Measurements from ENCODE around the gene LIPC.
"Not testable (repeated sequence)": the region's sequence is repeated elsewhere in the genome, so short reads cannot be mapped to it uniquely, and the experiment has no call there.

Gene LIPC

GRCh38 chr15:58598829-58599210 is 167.0 kb downstream of the LIPC start:
- H3K4me3 ChIP-seq (ENCODE audit: low read depth, low read length): no peak overlapping the region
- no peak for TF ChIP-seq CTCF (IDR thresholded peaks at IDR 0.05; ENCODE audit: low read depth, low read length)

GRCh38 chr15:58602823-58603222 is 171.0 kb downstream of the LIPC start:
- no peak for TF ChIP-seq CTCF (IDR thresholded peaks at IDR 0.05; ENCODE audit: low read depth, low read length)
- H3K4me3 ChIP-seq (ENCODE audit: low read depth, low read length): no peak overlapping the region

- not testable (repeated sequence) for H3K4me3 ChIP-seq (ENCODE audit: low read depth, low read length)
These were observed 172.1 kb downstream of the LIPC start for GRCh38 chr15:58603927-58604326.

GRCh38 chr15:58604455-58604923 is 172.7 kb downstream of the LIPC start:
- H3K4me3 ChIP-seq (ENCODE audit: low read depth, low read length): no peak overlapping the region
- TF ChIP-seq CTCF (IDR thresholded peaks at IDR 0.05; ENCODE audit: low read depth, low read length): no peak

- H3K4me3 ChIP-seq (ENCODE audit: low read depth, low read length): no peak overlapping the region
- no peak for TF ChIP-seq CTCF (IDR thresholded peaks at IDR 0.05; ENCODE audit: low read depth, low read length)
These were observed 174.2 kb downstream of the LIPC start for GRCh38 chr15:58605931-58606530.

- no peak overlapping the region for H3K4me3 ChIP-seq (ENCODE audit: low read depth, low read length)
- TF ChIP-seq CTCF (IDR thresholded peaks at IDR 0.05; ENCODE audit: low read depth, low read length): no peak
These were observed 174.8 kb downstream of the LIPC start for GRCh38 chr15:58606577-58607080.

- peak overlapping the region; percentile 22; the same call in 1 of the 2 replicates for H3K4me3 ChIP-seq (ENCODE audit: low read depth, low read length)
- TF ChIP-seq CTCF (IDR thresholded peaks at IDR 0.05; ENCODE audit: low read depth, low read length): no peak
These were observed 176.4 kb downstream of the LIPC start for GRCh38 chr15:58608129-58608590.

GRCh38 chr15:58608711-58609110 is 176.9 kb downstream of the LIPC start:
- TF ChIP-seq CTCF (IDR thresholded peaks at IDR 0.05; ENCODE audit: low read depth, low read length): no peak
- H3K4me3 ChIP-seq (ENCODE audit: low read depth, low read length): peak overlapping the region; percentile 22; the same call in 1 of the 2 replicates
